ENCODE data around the gene CEP57L1.
"Not testable (repeated sequence)": the region's sequence is repeated elsewhere in the genome, so short reads cannot be mapped to it uniquely, and the experiment has no call there.

Gene CEP57L1

GRCh38 chr6:109071125-109071917, 24.0 kb upstream of the CEP57L1 start:
- peak overlapping the region in 2 of 21 experiments; percentile 0 to 26 for H3K27ac ChIP-seq
- no peak overlapping the region for H3K4me3 ChIP-seq

GRCh38 chr6:109073344-109074132, 21.8 kb upstream of the CEP57L1 start:
- H3K4me3 ChIP-seq, result no peak overlapping the region
- H3K27ac ChIP-seq, result no peak overlapping the region

- no peak overlapping the region for H3K27ac ChIP-seq
- no peak overlapping the region for H3K4me3 ChIP-seq
These were observed 21.2 kb upstream of the CEP57L1 start for GRCh38 chr6:109074133-109074415.

GRCh38 chr6:109075934-109076333, 19.4 kb upstream of the CEP57L1 start:
- no peak overlapping the region for H3K4me3 ChIP-seq
- no peak overlapping the region for H3K27ac ChIP-seq

GRCh38 chr6:109076377-109076776, 18.9 kb upstream of the CEP57L1 start:
- no peak overlapping the region for H3K27ac ChIP-seq
- no peak overlapping the region for H3K4me3 ChIP-seq

- H3K27ac ChIP-seq, result no peak overlapping the region
- H3K4me3 ChIP-seq, result no peak overlapping the region
These were observed 15.3 kb upstream of the CEP57L1 start for GRCh38 chr6:109079981-109080380.

- Histone ChIP-seq H3K4me3 (no peak overlapping the region), H3K27ac (no peak overlapping the region)
These were observed 14.3 kb upstream of the CEP57L1 start for GRCh38 chr6:109081026-109081425.

- Histone ChIP-seq H3K27ac (no peak overlapping the region), H3K4me3 (no peak overlapping the region)
These were observed 13.7 kb upstream of the CEP57L1 start for GRCh38 chr6:109081516-109082187.

- no peak overlapping the region for H3K4me3 ChIP-seq
- H3K27ac ChIP-seq, result no peak overlapping the region
These were observed 13.1 kb upstream of the CEP57L1 start for GRCh38 chr6:109082188-109082577.

- Histone ChIP-seq H3K4me3 (no peak overlapping the region), H3K27ac (no peak overlapping the region)
These were observed 11.7 kb upstream of the CEP57L1 start for GRCh38 chr6:109083657-109084056.

GRCh38 chr6:109084146-109084545, 11.2 kb upstream of the CEP57L1 start:
- not testable (repeated sequence) for H3K27ac ChIP-seq, H3K4me3 ChIP-seq

- H3K27ac ChIP-seq, result no peak overlapping the region
- H3K4me3 ChIP-seq, result no peak overlapping the region
These were observed 7.5 kb upstream of the CEP57L1 start for GRCh38 chr6:109087661-109088264.

- no peak overlapping the region for H3K4me3 ChIP-seq
- H3K27ac ChIP-seq, result no peak overlapping the region
These were observed 6.3 kb upstream of the CEP57L1 start for GRCh38 chr6:109088995-109089394.

GRCh38 chr6:109091314-109092024, 3.8 kb upstream of the CEP57L1 start:
- H3K27ac ChIP-seq, result no peak overlapping the region
- no peak overlapping the region for H3K4me3 ChIP-seq

GRCh38 chr6:109092074-109092473, 3.2 kb upstream of the CEP57L1 start:
- H3K27ac ChIP-seq, result no peak overlapping the region
- H3K4me3 ChIP-seq, result peak overlapping the region in 1 of 7 experiments; percentile 63

- peak overlapping the region in 20 of 21 experiments; percentile 89 to 99 (median 97) for H3K27ac ChIP-seq
- peak overlapping the region; percentile 59 to 86 (median 75) for H3K4me3 ChIP-seq
These were observed 1.4 kb upstream of the CEP57L1 start for GRCh38 chr6:109093732-109094415.

GRCh38 chr6:109094416-109095035, 781 bp upstream of the CEP57L1 start, which contains the start of gene SESN1:
Gene SESN1 (minus strand): TSS chr6:109094846. CDS start chr6:109094073, 773 bp downstream.
- Histone ChIP-seq H3K27ac (peak within 1 kb of the TSS; percentile 88 to 99 (median 97)), H3K4me3 (peak within 1 kb of the TSS; percentile 59 to 86 (median 75))

- Histone ChIP-seq H3K27ac (peak overlapping the region in 20 of 21 experiments; percentile 89 to 99 (median 97)), H3K4me3 (peak overlapping the region; percentile 59 to 86 (median 75))
These were observed 453 bp downstream of the CEP57L1 start for GRCh38 chr6:109095835-109096084.

GRCh38 chr6:109096208-109096607, 901 bp downstream of the CEP57L1 start:
- Histone ChIP-seq H3K4me3 (peak overlapping the region; percentile 59 to 86 (median 75)), H3K27ac (peak overlapping the region in 8 of 21 experiments; percentile 89 to 99 (median 97))
